HG03460 (cell line): Measurements from ENCODE around the gene VRTN.
A peak's percentile ranks its signal among the peaks of the same experiment; 100 is the strongest.

Source experiments
- ATAC-seq: cut with Tn5 transposase; IDR thresholded peaks from one replicate; pipeline ENCODE4 v1.9.1; 2021; ENCODE audit not compliant: unreplicated experiment

VRTN gene

DNA sequence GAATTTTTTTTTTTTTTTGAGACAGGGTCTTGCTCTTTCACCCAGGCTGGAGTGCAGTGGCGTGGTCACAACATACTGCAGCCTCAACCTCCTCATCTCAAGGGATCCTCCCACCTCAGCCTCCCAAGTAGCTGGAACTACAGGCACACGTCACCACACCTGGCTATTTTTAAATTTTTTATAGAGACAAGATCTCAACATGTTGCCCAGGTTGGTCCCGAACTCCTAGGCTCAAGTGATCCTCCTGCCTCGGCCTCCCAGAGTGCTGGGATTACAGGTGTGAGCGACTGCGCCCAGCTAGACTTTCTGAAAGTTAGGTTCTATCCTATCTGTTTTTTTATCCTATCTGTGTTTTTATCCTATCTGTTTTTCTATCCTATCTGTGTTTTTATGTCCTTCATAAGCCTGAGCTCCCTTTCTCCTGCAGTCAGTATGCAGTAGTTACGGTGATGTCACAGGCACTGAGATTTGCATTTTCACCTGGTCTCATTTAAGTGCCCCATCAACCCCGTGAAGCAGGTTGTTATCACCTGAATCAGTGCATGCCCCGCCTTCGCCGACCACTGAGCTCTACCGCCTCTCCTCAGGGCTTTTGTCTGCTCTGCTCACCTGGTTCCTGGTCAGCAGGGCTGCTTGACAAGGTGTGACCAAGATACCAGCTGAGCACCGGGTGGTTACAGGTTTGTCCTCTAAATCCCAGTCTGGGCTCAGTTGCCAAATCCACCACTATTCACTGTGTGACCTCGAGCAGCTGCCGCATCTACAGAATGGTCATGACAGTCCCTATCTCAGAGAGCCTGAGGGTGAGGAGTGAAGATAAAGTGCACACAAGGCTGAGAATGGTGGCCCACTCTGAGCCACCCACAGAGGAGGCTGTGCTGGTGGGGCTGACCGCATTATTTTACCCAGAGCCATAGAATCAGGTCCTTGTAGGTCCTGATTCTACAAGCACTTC is 44.6 kb downstream of the VRTN start:
- ATAC-seq, result no peak

DNA sequence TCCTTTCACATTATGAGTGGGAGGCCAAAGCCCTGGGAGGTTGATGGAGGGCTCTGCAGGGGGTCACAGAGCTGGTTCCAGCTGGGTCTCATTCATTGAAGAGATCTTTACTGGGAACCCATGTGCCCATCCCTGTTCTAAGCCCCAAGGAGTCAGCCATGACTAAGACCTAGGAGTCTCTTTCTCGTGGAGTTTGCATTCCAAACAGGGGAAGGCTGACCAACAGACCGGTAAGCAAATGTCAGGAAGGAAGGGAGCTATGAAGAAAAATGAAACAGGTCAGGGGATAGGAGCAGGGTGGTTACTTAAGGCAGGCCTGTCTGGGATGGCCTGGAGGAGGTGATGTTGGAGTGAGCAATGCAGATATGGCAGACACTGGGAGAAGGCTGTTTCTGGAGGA is 46.3 kb downstream of the VRTN start:
- no peak for ATAC-seq

DNA sequence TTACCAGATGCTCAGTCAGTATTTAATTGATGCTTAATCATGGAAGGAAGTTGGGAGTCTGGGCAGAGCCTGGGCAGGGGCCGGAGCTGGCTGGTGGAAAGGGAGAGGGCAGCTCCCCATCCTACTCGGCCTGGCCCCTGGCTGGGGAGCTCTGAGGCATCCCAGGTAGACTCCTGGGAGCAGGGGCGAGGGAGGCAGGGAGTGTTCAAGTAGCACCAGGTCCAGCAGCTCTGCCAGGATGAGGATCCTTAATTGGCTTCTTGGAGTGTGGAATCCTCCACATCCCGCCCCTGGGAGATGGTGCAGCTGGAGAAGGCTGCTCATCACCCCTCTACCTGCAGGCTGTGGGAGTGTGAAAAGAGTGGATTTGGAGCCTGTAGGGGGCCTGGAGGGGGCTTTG is 46.8 kb downstream of the VRTN start:
- ATAC-seq, result no peak

DNA sequence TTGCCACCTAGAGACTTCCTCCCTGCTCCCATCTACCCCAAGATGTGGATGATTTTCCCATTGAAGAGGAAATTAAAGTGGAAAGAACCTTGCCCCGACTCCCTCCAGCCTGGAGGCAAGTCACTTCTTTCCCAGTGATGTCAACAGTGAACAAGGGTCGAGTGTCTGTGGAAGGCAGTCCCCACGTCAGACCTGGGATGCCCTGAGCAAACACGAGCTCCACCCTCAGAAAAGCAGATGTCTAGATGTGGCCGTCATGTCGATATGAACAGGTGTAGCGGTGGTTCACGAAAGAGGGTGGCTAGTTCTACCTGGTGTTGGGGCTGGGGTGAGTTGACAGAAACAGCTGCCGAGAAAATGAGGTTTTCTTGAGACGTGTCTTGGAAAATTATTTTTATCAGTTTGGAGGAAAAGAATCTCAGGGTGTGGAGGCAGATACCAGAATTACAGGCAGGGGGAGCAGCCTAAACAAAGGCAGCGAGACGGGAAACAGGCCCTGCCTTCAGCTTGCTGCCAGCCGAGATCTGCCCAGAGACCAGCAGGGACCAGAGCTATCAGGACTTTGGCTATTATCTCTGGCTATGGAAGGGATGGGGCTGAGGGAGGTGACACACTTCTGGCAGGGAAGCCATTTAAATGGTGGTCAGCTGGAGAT is 51.9 kb downstream of the VRTN start:
- no peak for ATAC-seq

DNA sequence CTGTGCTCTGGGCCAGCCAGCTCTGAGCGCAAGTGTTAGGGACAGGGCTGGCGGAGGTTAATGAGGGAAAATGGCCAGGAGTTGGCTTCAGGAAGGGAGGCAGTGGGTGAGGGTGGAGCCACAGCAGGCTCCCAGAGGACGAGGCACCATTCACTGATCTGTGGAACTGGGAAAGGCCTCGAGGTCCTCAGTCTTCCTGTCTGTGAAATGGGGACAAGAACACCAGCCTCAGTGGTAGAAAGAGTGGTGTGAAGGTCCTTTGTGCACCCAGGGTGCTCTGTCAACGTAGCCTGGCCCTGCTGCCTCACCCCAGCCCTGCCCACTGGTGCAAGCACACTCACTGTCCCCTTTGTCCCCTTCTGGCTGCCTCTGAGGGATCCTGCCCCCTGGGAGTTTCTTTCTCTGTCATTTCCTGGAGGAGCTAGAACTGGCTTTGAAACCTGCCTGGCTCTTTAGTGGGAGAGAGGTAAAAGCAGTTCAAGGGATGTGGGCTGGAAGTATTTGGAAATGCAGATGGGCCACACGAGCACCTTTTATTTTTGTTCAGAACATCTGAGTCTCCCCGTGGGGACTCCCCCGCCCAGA is 52.7 kb downstream of the VRTN start:
- no peak for ATAC-seq

DNA sequence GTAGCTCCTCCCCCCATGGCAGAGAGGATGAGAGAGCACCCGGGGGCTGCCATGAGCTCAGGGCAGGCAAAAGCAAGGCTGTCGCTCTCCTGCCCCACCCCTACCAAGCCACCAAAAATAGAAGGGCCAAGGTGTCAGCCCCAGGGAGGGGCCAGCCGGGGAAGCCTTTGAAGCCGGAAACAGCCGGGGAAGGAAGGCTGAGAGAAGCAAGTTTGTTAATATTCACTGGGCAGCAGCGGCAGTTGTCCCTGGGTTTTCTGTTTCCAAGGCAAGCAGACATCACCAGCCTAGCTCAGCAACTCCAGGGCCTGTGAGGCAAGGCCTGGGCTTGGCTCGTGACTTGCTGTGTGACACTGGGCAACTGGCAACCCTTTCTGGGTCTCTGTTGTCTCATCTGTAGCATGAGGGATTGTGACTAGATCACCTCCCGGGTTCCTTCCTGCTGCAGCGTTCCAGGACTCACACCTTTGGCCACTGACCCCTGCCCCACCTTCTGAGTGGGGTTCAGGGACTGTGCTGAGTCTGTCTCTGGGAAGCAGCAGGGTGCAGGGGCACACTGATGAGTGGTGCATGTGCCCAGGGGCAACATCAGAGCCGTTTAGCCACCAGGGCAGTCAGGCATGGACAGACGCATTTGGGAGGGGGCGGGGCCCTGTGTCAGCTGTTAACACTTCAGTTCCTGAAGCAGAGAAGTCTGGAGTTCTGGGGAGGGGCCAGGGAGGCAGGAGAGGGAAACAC is 53.4 kb downstream of the VRTN start:
- ATAC-seq, result peak; percentile 72

DNA sequence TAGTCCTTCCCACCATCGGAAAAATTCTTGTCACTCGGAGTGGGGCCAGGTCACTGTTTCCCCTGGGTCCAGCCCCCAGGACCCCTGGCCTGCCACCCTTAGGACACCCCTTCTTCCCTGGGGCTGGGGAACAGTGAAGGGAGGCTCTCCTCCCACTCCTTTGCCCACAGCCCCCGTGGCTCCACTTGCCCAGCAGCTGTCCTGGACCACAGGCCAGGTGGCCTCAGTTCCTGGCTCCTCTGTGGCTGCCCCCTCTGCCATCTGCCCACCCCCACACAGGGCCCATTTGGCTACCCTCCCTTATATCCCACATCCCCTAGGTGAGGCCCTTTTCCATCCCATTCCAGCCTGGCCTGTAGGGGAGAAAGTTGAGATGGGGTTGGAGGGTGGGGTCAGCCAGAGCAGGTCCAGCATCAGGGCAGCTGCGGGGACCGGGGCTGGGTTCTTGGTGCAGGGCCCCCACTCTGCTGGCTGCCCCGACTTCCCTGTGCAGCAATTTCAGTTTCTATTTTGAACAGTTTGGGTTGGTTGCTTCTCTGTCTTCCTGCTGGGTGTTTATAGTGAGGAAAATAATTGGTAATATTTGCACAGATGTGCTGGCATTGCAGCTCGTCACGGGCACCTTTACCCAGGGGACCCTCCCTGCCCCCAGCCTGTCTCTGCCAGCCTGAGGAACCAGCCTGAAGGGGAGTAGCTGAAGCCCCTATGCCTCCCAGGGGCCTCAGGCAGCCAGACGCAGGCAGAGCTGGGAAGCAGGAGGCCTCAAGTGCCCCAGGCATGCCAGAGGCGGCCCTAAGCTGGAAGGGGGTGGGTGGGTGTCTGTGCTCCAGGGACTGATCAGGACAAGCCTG is 54.4 kb downstream of the VRTN start:
- ATAC-seq, result no peak

DNA sequence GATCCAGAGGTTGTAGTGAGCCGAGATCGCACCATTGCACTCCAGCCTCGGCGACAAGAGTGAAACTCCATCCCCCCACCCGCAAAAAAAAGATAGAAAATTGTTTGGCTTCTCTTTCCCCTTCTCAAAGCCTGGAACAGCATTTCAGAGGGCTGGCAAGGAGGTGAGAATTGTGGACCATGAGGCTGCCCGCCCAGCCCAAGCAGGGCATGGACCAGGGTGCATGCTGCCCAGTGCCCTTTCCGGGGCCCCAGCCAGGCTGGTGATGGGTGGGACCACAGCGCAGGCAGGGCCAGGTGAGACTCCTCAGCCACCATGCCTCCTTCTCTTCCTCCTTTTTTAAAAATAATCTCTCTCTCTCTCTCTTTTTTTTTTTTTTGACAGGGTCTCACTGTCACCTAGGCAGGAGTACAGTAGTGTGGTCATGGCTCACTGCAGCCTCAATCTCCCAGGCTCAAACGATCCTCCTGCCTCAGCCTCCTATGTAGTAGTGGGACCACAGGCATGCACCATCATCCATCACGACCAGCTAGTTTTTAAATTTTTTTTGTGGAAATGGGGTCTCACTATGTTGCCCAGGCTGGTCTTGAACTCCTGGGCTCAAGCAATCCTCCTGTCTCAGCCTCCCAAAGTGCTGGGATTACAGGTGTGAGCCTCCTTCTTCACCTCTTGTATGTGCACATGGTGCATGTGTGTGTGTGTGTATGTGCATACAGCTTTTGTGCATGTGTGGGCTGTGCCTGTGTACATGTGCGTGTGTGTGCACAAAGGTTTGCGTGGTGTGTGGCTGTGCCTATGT is 55.5 kb downstream of the VRTN start:
- ATAC-seq, result no peak

DNA sequence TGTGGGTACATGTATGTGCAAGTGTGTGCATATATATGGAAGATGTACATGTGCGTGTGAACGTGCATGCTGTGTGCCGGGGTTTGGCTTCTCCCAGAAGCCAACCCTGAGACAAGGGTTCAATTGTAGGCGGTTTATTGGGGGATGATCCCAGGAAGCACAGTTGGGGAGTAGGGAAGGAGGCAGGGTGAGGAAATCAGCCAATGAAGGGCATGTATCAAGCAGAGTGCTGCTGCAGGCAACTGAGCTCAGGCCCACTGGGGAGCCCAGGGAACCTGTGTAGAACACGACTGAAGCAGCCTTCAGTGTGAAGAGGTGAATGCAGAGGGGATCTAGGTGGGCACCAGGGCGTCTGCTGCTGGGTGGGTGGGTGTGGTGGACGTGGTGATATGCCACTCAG is 56.2 kb downstream of the VRTN start:
- no peak for ATAC-seq

DNA sequence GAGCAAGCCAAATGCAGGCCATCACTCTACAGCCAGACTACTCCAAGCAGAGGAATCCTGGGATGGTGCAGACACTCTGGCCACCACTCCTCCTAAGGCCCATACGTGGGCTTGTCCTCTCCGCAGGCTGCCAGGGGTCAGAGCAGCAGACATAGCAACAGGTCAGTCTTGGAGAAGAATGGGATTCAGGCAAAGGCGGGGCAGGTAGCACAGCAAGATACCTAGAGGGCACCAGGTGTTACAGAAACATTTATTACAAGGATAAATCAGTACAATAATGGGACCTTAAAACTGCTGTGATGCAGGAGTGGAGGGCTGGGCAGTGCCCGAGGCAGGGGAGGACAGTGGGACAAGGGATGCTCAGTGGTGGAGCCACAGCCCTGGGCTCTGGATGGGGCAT is 57.4 kb downstream of the VRTN start:
- no peak for ATAC-seq

DNA sequence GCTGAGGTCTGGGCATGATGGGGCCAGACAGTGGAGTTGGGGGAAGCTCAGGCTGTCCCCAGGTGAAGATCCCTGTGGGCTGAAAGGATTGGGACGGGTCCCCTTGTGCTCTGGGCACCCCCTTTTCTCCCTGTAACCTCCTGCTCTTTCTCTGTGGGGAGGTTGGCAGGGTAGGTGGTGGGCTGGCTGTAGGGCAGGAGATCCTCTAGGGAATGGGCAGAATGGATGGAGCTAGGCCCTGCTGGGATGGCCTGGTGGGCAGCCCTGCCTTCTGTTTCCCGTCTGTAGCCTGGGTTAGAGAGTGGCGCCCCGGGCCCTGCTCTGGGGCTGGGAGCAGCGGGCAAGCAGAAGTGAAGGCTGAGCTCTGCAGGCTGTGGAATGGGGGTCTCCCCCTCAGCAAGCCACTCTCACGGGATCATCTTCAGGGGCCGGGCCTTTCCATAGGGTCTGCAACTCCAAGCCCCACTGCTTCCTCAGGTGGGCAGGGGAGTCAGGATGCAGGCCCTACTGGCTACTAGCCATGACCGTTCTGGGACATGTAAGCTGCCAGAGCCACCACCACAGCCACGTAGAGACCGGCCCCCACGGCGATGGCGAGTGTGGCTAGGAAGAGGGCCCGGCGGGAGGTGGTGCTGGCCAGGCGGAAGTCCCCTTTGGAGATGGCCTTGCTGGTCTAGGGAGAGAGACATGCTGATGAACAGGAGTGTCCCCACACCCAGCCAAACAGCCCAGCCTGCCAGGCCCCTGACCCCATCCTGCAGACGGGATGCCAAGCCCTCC is 58.9 kb downstream of the VRTN start:
- no peak for ATAC-seq

DNA sequence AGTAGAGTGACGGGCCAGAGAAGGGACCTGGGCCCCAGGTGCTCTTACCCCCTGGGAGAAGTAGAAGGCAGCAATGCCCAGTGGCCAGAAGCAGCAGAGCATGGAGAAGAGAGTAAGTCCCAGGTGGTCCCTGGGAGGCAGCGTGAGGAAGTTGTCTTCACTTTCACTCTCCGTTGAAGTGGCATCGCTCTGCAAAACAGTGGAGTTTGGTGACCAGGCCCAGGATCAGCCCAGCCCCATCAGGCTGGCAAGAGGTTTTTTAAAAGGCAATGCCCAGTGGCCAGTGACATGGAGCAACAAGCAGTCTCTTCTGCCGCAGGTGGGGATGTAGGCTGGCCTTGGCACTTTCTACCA is 59.5 kb downstream of the VRTN start:
- no peak for ATAC-seq

DNA sequence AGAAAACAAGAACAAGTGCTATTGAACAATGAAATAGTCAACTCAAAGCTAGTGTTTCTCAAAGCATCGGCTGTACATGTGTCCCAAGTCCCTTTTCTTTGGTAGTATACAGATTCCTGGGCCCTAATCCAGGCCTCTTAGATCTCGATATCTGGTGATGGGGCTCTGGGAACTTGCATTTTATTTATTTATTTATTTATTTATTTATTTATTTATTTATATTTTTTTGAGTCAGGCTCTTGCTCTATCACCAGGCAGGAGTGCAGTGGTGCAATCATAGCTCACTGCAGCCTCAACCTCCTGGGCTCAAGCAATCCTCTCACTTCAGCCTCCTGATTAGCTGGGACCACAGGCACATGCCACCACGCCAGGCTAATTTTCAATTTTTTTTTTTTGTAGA is 60.6 kb downstream of the VRTN start:
- no peak for ATAC-seq

DNA sequence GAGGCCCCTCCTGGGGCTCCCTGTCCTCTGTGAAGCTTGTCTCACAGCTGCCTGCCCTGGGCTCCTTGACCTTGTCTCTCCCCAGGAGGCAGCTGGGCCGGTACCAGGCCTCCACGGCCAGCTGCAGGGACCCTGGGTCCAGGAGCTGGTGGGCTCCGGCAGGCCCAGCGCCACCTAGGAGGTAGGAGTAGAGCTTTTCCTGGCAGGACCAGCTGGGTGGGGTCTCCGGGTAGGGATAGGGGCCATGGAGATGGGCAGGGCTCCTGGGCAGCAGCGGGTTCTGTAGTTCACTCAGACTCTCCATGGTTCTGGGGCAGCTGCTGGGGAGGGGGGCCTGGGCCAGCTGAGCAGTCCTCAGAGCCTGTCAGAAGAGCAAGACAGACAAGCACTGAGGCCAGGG is 61.2 kb downstream of the VRTN start:
- ATAC-seq, result no peak
